Measurements from ENCODE around the gene ONECUT1. TPM values are rescaled to one million over a fixed set of nuclear protein-coding genes. Genes with fewer than 3 reads are reported as not detected.

ONECUT1 gene
- total RNA-seq, 1 experiment from 2014 or later, result not detected

- peak overlapping the region; percentile 19; the same call in 1 of the 2 replicates for H3K4me2 ChIP-seq
- POLR2A ChIA-PET (ENCODE audit: unreplicated experiment), result no interaction called here
- no peak overlapping the region for H3K27ac ChIP-seq
- no peaks in the 10 kb centered on the region for H3K36me3 ChIP-seq (ENCODE audit: low read depth)
- no peaks in the 10 kb centered on the region for H3K9me2 ChIP-seq (ENCODE audit: insufficient read depth)
- intact Hi-C loops (cut with micrococcal nuclease; ENCODE audit: unreplicated experiment), result no loop called here
- peaks cover 11% of the 10 kb centered on the region; the same call in 1 of the 2 replicates for H3K27me3 ChIP-seq (ENCODE audit: insufficient read depth, low read depth)
- no peak overlapping the region for H3K4me3 ChIP-seq
- no peaks in the 10 kb centered on the region for H3K4me1 ChIP-seq (replicated peaks; ENCODE audit: insufficient read depth)
- H3F3A ChIP-seq (ENCODE audit: insufficient read depth, low read depth), result no peaks in the 10 kb centered on the region
- no peak overlapping the region for H2AFZ ChIP-seq
- no TSS peak for BruUV-seq (replicated peaks)
- no peaks in the 10 kb centered on the region for H3K9me3 ChIP-seq (ENCODE audit: insufficient read depth, low read depth)
- H3K79me2 ChIP-seq (ENCODE audit: low read depth), result no peaks in the 10 kb centered on the region
- H4K20me1 ChIP-seq (ENCODE audit: insufficient read depth), result no peaks in the 10 kb centered on the region
- no peak for DNase-seq
- TF ChIP-seq CTCF (conservative IDR thresholded peaks at IDR 0.05) (no peak), EZH2 (IDR thresholded peaks at IDR 0.05; ENCODE audit: low read depth) (no peak)
- CTCF ChIA-PET, result no interaction called here
Observed at GRCh38 chr15:52789601-52790168, 451 bp downstream of the ONECUT1 start.

- no TSS peak for BruUV-seq (replicated peaks)
- H3K27ac ChIP-seq, result no peak overlapping the region
- no peaks in the 10 kb centered on the region for H3K4me1 ChIP-seq (replicated peaks; ENCODE audit: insufficient read depth)
- peaks cover 8% of the 10 kb centered on the region; the same call in 1 of the 2 replicates for H3K27me3 ChIP-seq (ENCODE audit: insufficient read depth, low read depth)
- no peaks in the 10 kb centered on the region for H3K9me3 ChIP-seq (ENCODE audit: insufficient read depth, low read depth)
- no peak overlapping the region for H3K4me3 ChIP-seq
- POLR2A ChIA-PET (ENCODE audit: unreplicated experiment), result no interaction called here
- intact Hi-C loops (cut with micrococcal nuclease; ENCODE audit: unreplicated experiment), result no loop called here
- H3K79me2 ChIP-seq (ENCODE audit: low read depth), result no peaks in the 10 kb centered on the region
- H4K20me1 ChIP-seq (ENCODE audit: insufficient read depth), result no peaks in the 10 kb centered on the region
- no peaks in the 10 kb centered on the region for H3F3A ChIP-seq (ENCODE audit: insufficient read depth, low read depth)
- CTCF ChIA-PET, result no interaction called here
- H3K4me2 ChIP-seq, result no peak overlapping the region
- H2AFZ ChIP-seq, result no peak overlapping the region
- H3K36me3 ChIP-seq (ENCODE audit: low read depth), result no peaks in the 10 kb centered on the region
- H3K9me2 ChIP-seq (ENCODE audit: insufficient read depth), result no peaks in the 10 kb centered on the region
- DNase-seq, result no peak
- TF ChIP-seq EZH2 (IDR thresholded peaks at IDR 0.05; ENCODE audit: low read depth) (no peak), CTCF (conservative IDR thresholded peaks at IDR 0.05) (no peak)
Observed at GRCh38 chr15:52789008-52789600, 1.0 kb downstream of the ONECUT1 start.

GRCh38 chr15:52788099-52788986 is 1.8 kb downstream of the ONECUT1 start:
- no peaks in the 10 kb centered on the region for H3F3A ChIP-seq (ENCODE audit: insufficient read depth, low read depth)
- no peaks in the 10 kb centered on the region for H3K4me1 ChIP-seq (replicated peaks; ENCODE audit: insufficient read depth)
- POLR2A ChIA-PET (ENCODE audit: unreplicated experiment), result no interaction called here
- no peak overlapping the region for H2AFZ ChIP-seq
- no peak for DNase-seq
- CTCF ChIA-PET, result no interaction called here
- H3K36me3 ChIP-seq (ENCODE audit: low read depth), result no peaks in the 10 kb centered on the region
- no peak overlapping the region for H3K4me2 ChIP-seq
- H3K9me2 ChIP-seq (ENCODE audit: insufficient read depth), result no peaks in the 10 kb centered on the region
- no peaks in the 10 kb centered on the region for H4K20me1 ChIP-seq (ENCODE audit: insufficient read depth)
- no TSS peak for BruUV-seq (replicated peaks)
- no peaks in the 10 kb centered on the region for H3K9me3 ChIP-seq (ENCODE audit: insufficient read depth, low read depth)
- peaks cover 8% of the 10 kb centered on the region; the same call in 1 of the 2 replicates for H3K27me3 ChIP-seq (ENCODE audit: insufficient read depth, low read depth)
- TF ChIP-seq EZH2 (IDR thresholded peaks at IDR 0.05; ENCODE audit: low read depth) (no peak), CTCF (conservative IDR thresholded peaks at IDR 0.05) (no peak)
- H3K27ac ChIP-seq, result no peak overlapping the region
- H3K79me2 ChIP-seq (ENCODE audit: low read depth), result no peaks in the 10 kb centered on the region
- intact Hi-C loops (cut with micrococcal nuclease; ENCODE audit: unreplicated experiment), result no loop called here
- H3K4me3 ChIP-seq, result no peak overlapping the region
